PC-3 (cell line): Measurements from ENCODE around the gene SLC27A3.

Experiments
- CTCF ChIP-seq: fragments of 300-600 bp; sonication (generic); conservative IDR thresholded peaks from 2 replicates; pipeline ENCODE4 v1.5.1; 2017; ENCODE audit warnings: antibody characterized with exemption, low read depth, mild to moderate bottlenecking, low read length
- EZH2 ChIP-seq: fragments of 300-600 bp; sonication (generic); IDR thresholded peaks from one replicate; pipeline ENCODE4 v1.6.1; 2017; ENCODE audit warnings: antibody characterized with exemption, mild to moderate bottlenecking, low read length; ENCODE audit not compliant: unreplicated experiment

GRCh38 chr1:153727463-153728304 is 47.5 kb upstream of the SLC27A3 start, which contains the start of gene INTS3:
- TF ChIP-seq CTCF (no peak), EZH2 (no peak)
